Measurements from ENCODE around the gene SGSM1. TPM values are rescaled to one million over a fixed set of nuclear protein-coding genes. Genes with fewer than 3 reads are reported as not detected.

The SGSM1 gene
- total and polyA plus RNA-seq, 4 donors: 0.50 to 9.5 (median 7.5) TPM

DNA sequence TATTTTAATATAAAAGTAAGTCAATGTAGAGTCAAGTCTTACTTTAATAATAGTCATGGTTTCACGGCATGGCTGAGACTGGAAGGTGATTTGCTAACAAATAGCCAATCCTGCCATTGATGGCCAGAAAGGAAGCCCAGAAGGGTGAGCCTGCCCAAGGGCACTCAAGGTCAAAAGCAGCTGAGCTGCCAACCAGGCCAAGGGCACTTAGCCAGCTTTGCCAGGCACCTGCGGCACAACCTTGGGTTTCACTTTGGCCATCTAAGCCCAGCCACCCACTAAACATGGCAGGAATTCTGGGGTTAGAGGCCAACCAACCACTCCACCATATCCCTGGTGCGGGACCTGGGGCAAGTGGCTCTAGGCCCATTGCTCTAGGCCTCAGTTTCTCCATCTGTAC is 136.3 kb downstream of the SGSM1 start:
- intact Hi-C loops (cut with DNase I): no loop called here
- H3K27me3 ChIP-seq (ENCODE audit: control insufficient read depth in 1 of 2, insufficient read depth in 2 of 2, low read length in 1 of 2): no peaks in the 10 kb centered on the region
- no peak overlapping the region for H3K4me3 ChIP-seq (ENCODE audit: low read length in 2 of 2)
- DNase-seq (no peak), ATAC-seq (ENCODE audit: low FRiP score) (no peak)
- WGBS, 2 donors: 74 to 85% methylated on average over 3 of the region's 3 CpGs
- no peaks in the 10 kb centered on the region for H3K36me3 ChIP-seq (ENCODE audit: control insufficient read depth in 1 of 2, insufficient read depth in 2 of 2, low read length in 1 of 2)
- H3K9me3 ChIP-seq (ENCODE audit: control insufficient read depth, low read length): no peaks in the 10 kb centered on the region
- H3K4me1 ChIP-seq (ENCODE audit: control insufficient read depth in 1 of 2, insufficient read depth in 2 of 2, low read length in 2 of 2): no peaks in the 10 kb centered on the region
- H3K27ac ChIP-seq (ENCODE audit: low read depth in 1 of 2, low read length in 2 of 2): no peak overlapping the region

- DNase-seq (no peak), ATAC-seq (ENCODE audit: low FRiP score) (no peak)
- no peaks in the 10 kb centered on the region for H3K36me3 ChIP-seq (ENCODE audit: control insufficient read depth in 1 of 2, insufficient read depth in 2 of 2, low read length in 1 of 2)
- no peaks in the 10 kb centered on the region for H3K4me1 ChIP-seq (ENCODE audit: control insufficient read depth in 1 of 2, insufficient read depth in 2 of 2, low read length in 2 of 2)
- H3K4me3 ChIP-seq (ENCODE audit: low read length in 2 of 2): no peak overlapping the region
- H3K27me3 ChIP-seq (ENCODE audit: control insufficient read depth in 1 of 2, insufficient read depth in 2 of 2, low read length in 1 of 2): no peaks in the 10 kb centered on the region
- H3K27ac ChIP-seq (ENCODE audit: low read depth in 1 of 2, low read length in 2 of 2): no peak overlapping the region
- WGBS, 2 donors: 92 to 93% methylated on average over 10 of the region's 10 CpGs
- H3K9me3 ChIP-seq (ENCODE audit: control insufficient read depth, low read length): no peaks in the 10 kb centered on the region
- intact Hi-C loops (cut with DNase I): no loop called here
Measured at GRCh38 chr22:24944217-24944937, 138.4 kb downstream of the SGSM1 start.

- Histone ChIP-seq H3K27me3 (ENCODE audit: control insufficient read depth in 1 of 2, insufficient read depth in 2 of 2, low read length in 1 of 2) (no peaks in the 10 kb centered on the region), H3K4me1 (ENCODE audit: control insufficient read depth in 1 of 2, insufficient read depth in 2 of 2, low read length in 2 of 2) (no peaks in the 10 kb centered on the region), H3K9me3 (ENCODE audit: control insufficient read depth, low read length) (no peaks in the 10 kb centered on the region), H3K27ac (ENCODE audit: low read depth in 1 of 2, low read length in 2 of 2) (no peak overlapping the region), H3K4me3 (ENCODE audit: low read length in 2 of 2) (no peak overlapping the region), H3K36me3 (ENCODE audit: control insufficient read depth in 1 of 2, insufficient read depth in 2 of 2, low read length in 1 of 2) (no peaks in the 10 kb centered on the region)
- 92 to 93% methylated on average over 4 of the region's 4 CpGs for WGBS, 2 donors
- intact Hi-C loops (cut with DNase I): no loop called here
- DNase-seq (no peak), ATAC-seq (ENCODE audit: low FRiP score) (no peak)
Measured at GRCh38 chr22:24945430-24945829, 139.4 kb downstream of the SGSM1 start.

DNA sequence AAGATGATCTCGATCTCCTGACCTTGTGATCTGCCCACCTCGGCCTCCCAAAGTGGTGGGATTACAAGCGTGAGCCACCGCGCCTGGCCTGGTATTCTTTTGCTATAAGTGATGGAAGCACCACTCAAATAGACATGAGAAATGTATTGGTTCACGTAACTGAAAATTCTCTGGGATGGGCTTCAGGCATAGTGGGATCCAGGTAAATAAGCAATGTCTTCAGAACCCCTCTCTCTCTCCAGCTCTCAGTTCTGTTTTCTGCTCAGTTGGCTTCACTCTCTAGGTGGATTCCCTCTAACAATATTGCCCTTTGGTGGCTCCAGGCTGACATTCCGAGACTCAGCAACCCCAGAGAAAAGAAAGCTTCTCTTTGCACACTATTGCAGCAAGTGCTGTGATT is 141.4 kb downstream of the SGSM1 start:
- Histone ChIP-seq H3K9me3 (ENCODE audit: control insufficient read depth, low read length) (no peaks in the 10 kb centered on the region), H3K27me3 (ENCODE audit: control insufficient read depth in 1 of 2, insufficient read depth in 2 of 2, low read length in 1 of 2) (no peaks in the 10 kb centered on the region), H3K4me3 (ENCODE audit: low read length in 2 of 2) (no peak overlapping the region), H3K27ac (ENCODE audit: low read depth in 1 of 2, low read length in 2 of 2) (no peak overlapping the region), H3K36me3 (ENCODE audit: control insufficient read depth in 1 of 2, insufficient read depth in 2 of 2, low read length in 1 of 2) (no peaks in the 10 kb centered on the region), H3K4me1 (ENCODE audit: control insufficient read depth in 1 of 2, insufficient read depth in 2 of 2, low read length in 2 of 2) (no peaks in the 10 kb centered on the region)
- ATAC-seq (ENCODE audit: low FRiP score) (no peak), DNase-seq (no peak)
- intact Hi-C loops (cut with DNase I): no loop called here
- WGBS, 2 donors: 86 to 92% methylated on average over 7 of the region's 7 CpGs

- H3K27ac ChIP-seq (ENCODE audit: low read depth in 1 of 2, low read length in 2 of 2): no peak overlapping the region
- no peak overlapping the region for H3K4me3 ChIP-seq (ENCODE audit: low read length in 2 of 2)
- H3K27me3 ChIP-seq (ENCODE audit: control insufficient read depth in 1 of 2, insufficient read depth in 2 of 2, low read length in 1 of 2): no peaks in the 10 kb centered on the region
- DNase-seq (no peak), ATAC-seq (ENCODE audit: low FRiP score) (no peak)
- intact Hi-C loops (cut with DNase I): no loop called here
- no peaks in the 10 kb centered on the region for H3K9me3 ChIP-seq (ENCODE audit: control insufficient read depth, low read length)
- H3K4me1 ChIP-seq (ENCODE audit: control insufficient read depth in 1 of 2, insufficient read depth in 2 of 2, low read length in 2 of 2): no peaks in the 10 kb centered on the region
- WGBS, 2 donors: 71 to 72% methylated on average over 12 of the region's 12 CpGs
- no peaks in the 10 kb centered on the region for H3K36me3 ChIP-seq (ENCODE audit: control insufficient read depth in 1 of 2, insufficient read depth in 2 of 2, low read length in 1 of 2)
Measured at GRCh38 chr22:24947881-24948280, 141.9 kb downstream of the SGSM1 start.

- Histone ChIP-seq H3K4me3 (ENCODE audit: low read length in 2 of 2) (no peak overlapping the region), H3K27ac (ENCODE audit: low read depth in 1 of 2, low read length in 2 of 2) (no peak overlapping the region), H3K36me3 (ENCODE audit: control insufficient read depth in 1 of 2, insufficient read depth in 2 of 2, low read length in 1 of 2) (no peaks in the 10 kb centered on the region), H3K4me1 (ENCODE audit: control insufficient read depth in 1 of 2, insufficient read depth in 2 of 2, low read length in 2 of 2) (no peaks in the 10 kb centered on the region), H3K27me3 (ENCODE audit: control insufficient read depth in 1 of 2, insufficient read depth in 2 of 2, low read length in 1 of 2) (no peaks in the 10 kb centered on the region), H3K9me3 (ENCODE audit: control insufficient read depth, low read length) (no peaks in the 10 kb centered on the region)
- DNase-seq: no peak
- WGBS, 2 donors: 89% methylated on average over 13 of the region's 13 CpGs
- intact Hi-C loops (cut with DNase I): no loop called here
- ATAC-seq (ENCODE audit: low FRiP score): no peak
Measured at GRCh38 chr22:24948356-24949202, 142.6 kb downstream of the SGSM1 start.

DNA sequence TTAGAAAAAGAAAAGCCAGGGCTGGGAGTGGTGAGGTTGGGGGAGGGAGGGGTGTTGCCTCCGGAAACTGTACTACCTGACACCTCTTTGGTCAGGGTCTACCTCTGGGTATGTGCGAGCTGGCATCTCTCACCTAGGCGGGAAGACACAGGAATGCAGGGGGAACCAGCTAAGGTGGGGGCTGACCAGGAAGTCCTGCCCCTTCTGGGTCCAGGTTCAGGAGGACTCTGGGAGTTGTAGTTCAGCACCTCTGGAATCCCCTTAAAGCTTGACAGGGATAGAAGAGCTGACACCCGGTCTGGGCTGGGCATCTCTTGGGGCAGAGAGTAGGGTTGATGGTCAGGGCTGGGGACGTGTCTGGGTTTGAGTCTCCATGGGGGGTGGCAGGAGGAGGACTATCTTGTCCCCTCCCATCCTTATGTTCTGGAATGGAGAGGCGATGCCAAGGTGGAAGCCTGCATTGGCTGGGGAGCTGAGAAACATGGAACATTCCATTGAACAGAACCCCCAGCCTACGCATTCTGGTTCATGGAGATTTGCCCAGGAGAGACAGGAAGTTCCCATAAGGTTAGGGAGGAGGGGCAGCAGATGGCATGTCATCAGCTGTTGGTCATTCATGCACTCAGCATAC is 144.4 kb downstream of the SGSM1 start:
- WGBS, 2 donors: 16 to 18% methylated on average over 7 of the region's 7 CpGs
- H3K9me3 ChIP-seq (ENCODE audit: control insufficient read depth, low read length): no peaks in the 10 kb centered on the region
- H3K4me1 ChIP-seq (ENCODE audit: control insufficient read depth in 1 of 2, insufficient read depth in 2 of 2, low read length in 2 of 2): no peaks in the 10 kb centered on the region
- H3K27ac ChIP-seq (ENCODE audit: low read depth in 1 of 2, low read length in 2 of 2): no peak overlapping the region
- H3K4me3 ChIP-seq (ENCODE audit: low read length in 2 of 2): no peak overlapping the region
- ATAC-seq (ENCODE audit: low FRiP score): no peak
- no peaks in the 10 kb centered on the region for H3K27me3 ChIP-seq (ENCODE audit: control insufficient read depth in 1 of 2, insufficient read depth in 2 of 2, low read length in 1 of 2)
- DNase-seq: no peak
- no peaks in the 10 kb centered on the region for H3K36me3 ChIP-seq (ENCODE audit: control insufficient read depth in 1 of 2, insufficient read depth in 2 of 2, low read length in 1 of 2)
- intact Hi-C loops (cut with DNase I): loop anchor here (2.0 to 5.0 kb wide), 3 partner anchors 37 to 98 kb away; no protein-coding TSS in a partner anchor

GRCh38 chr22:24951942-24952836 is 146.2 kb downstream of the SGSM1 start, which contains the start of gene KIAA1671:
KIAA1671 (plus strand) TSS chr22:24952716; CDS start chr22:25028000, 75,284 bp downstream.
- 2% methylated on average over 49 to 71 of the region's 71 CpGs for WGBS, 2 donors

More at GRCh38 chr22:24951942-24952836, 146.2 kb downstream of the SGSM1 start, which contains the start of gene KIAA1671:
- Histone ChIP-seq H3K36me3 (ENCODE audit: control insufficient read depth in 1 of 2, insufficient read depth in 2 of 2, low read length in 1 of 2) (no peaks in the 10 kb centered on the region), H3K9me3 (ENCODE audit: control insufficient read depth, low read length) (no peaks in the 10 kb centered on the region), H3K4me1 (ENCODE audit: control insufficient read depth in 1 of 2, insufficient read depth in 2 of 2, low read length in 2 of 2) (no peaks in the 10 kb centered on the region), H3K27ac (ENCODE audit: low read depth in 1 of 2, low read length in 2 of 2) (no peak within 1 kb of the TSS), H3K27me3 (ENCODE audit: control insufficient read depth in 1 of 2, insufficient read depth in 2 of 2, low read length in 1 of 2) (no peaks in the 10 kb centered on the region), H3K4me3 (ENCODE audit: low read length in 2 of 2) (peak within 1 kb of the TSS; percentile 58 to 65)
- intact Hi-C loops (cut with DNase I): loop anchor here (1.0 to 5.0 kb wide), 4 partner anchors 35 to 97 kb away; no protein-coding TSS in a partner anchor
- ATAC-seq (ENCODE audit: low FRiP score): peak; percentile 94
- DNase-seq: peak; percentile 88 to 94
